Stimulated activated CD4-positive, alpha-beta T cell treated with anti-CD3 and anti-CD28 coated beads, TNF-alpha, amount 100 ng/mL, for 48 hours (primary cell): Measurements from ENCODE around the gene SUFU.
"Not testable (repeated sequence)": the region's sequence is repeated elsewhere in the genome, so short reads cannot be mapped to it uniquely, and the experiment has no call there.

ENCODE experiments used
- DNase-seq, 3 donors: peaks; one replicate each; pipeline ENCODE4 v3.0.0-alpha.2; 2020; ENCODE audit warnings: low read depth in 3 of 3

Gene SUFU

DNA sequence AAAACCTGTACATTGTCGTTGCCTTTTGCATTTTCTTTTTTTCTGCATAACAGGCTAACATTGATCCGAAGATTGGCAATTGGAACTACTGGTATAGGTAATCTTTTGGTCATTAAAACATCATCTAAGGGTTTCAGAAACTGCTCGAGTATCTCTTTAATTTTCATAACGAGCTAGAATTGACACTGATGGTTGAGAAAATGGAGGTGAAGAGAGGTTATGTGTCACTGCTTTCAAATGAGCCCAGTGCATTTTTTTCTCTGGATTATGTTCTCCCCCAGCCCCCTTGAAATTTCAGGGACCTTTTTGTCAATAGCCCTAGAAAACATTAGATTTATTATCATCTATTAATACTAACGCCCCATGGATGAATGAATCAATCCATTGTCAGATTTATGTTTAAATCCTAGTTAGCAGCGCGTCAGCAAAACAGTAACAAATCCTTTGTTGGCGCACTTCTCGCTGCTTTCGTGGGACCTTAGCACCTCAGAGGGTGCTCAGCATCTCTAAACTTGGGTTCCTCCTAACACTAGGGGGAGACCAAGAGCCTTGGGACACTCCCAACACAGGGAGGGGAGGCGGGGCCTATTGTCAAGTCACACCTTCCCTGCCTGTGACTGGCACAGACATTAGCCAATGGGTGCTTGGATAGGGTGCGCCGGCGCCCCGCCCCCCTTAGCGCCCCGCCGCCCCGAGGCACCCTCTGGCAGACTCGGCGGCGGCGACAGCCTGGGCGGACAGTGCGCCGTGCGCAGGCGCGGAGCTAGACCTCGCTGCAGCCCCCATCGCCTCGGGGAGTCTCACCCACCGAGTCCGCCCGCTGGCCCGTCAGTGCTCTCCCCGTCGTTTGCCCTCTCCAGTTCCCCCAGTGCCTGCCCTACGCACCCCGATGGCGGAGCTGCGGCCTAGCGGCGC, at the start of gene SUFU:
SUFU (plus strand) TSS at position 709 of the 915 bp plus-strand sequence; CDS start at position 890, 181 bp downstream.
- DNase-seq = peak; percentile 98 to 99 (median 98)

DNA sequence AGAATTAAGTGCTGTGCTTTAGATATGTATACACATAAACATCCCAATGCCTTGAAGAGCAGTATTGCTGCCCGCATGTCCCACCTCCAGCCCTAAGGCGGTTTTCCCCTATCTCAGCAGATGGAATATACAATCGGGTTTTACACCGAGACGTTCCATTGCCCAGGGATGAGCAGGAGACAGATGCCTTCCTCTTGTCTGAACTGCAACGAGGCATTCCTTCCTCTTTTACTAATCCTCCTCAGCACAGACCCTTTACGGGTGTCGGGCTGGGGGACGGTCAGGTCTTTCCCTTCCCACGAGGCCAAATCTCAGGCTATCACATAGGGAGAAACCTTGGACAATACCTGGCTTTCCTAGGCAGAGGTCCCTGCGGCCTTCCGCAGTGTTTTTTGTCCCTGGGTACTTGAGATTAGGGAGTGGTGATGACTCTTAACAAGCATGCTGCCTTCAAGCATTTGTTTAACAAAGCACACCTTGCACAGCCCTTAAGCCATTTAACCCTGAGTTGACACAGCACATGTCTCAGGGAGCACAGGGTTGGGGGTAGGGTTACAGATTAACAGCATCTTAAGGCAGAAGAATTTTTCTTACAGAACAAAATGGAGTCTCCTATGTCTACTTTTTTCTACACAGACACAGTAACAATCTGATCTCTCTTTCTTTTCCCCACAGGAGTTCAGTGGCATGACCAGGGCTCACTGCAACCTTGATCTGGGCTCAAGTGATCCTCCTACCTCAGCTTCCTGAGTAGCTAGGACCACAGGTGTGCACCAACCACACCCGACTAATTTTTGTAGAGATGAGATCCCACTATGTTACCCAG, 48.9 kb upstream of the SUFU start:
- DNase-seq = not testable (repeated sequence)

DNA sequence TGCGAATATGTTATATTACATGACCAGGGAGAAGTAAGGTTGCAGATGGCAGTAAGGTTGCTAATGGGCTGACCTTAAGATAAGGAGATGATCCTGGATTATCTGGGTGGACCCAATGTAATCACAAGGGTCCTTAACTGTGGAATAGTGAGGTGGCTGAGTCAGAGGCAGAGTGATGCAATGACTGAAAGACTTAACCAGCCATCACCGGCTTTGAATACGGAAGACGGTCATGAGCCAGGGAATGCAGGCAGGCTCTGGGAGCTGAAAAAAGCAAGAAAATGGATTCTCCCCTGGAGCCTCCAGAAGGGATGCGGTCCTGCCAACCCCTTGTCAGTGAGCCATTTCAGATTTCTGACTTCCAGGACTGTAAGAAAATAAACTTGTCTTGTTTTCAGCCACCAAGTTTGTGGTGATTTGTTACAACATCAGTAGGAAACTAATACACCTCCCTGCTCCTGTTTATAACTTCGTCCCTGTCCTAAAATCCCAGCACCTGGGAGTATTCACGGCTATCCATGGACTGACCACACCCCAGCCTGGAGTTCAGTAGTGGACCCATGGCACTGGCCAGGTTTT, 47.8 kb upstream of the SUFU start:
- no peak for DNase-seq

DNA sequence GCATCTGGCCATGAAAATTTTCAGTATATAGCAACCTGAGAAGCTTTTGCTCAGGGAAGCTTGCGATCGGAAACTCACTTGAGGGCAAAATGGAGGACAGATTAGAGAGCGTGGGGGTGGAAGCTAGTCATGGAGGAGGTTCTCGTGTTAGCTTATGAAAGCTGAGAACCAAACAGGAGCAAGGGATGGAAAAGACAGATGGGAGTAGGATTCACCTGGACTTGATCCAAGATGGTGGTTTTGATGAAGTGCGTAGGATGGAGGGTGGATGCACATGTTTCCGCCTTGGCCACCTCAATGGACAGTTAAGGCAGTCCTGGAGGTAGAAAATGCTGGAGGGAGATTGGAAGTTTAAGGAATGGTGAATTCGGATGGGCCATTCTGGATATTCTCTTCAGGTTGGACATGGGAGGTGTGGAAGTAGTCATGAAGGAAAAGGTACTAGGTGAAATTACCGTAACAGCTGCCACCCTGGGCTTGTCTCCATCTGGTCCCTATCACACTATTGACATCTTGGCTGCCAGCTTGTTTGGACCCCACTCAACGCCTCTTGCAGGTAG, 46.1 kb upstream of the SUFU start:
- no peak for DNase-seq

DNA sequence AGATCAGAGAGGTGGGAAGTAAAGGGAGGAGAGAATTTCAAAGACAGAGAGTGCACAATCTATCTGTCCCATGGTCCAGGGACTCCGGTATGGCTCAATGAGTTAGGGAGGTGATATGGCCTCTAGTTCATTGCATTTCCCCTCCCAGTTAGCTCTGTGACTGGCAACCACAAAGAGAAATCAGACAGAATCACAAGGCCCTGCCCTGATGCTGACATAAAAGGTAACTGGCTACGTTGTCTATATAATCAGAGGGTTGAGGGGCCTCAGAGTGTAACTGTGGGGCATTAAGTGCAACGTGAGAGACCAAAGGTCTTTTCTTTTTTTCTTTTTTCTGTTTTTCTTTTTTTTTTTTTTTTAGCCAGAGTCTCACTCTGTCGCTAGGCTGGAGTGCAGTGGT, 45.1 kb upstream of the SUFU start:
- no peak for DNase-seq

DNA sequence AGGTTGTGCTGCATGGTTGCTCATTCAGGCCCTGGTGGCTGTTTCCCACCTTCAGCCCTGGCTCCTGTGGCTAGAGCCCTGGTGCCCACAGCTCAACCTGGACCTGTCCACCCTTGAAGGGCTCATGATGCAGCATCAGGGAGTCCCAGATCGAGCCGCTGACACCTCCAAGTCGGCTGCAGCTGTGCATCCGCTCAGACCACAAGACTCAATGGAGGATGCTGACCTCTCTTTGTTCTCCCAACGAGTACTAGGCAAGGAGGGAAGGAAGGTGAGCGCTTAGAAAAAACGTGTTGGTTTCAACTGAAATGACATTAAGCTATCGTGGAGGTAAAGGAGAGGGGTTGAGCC, 43.0 kb upstream of the SUFU start:
- DNase-seq = no peak

DNA sequence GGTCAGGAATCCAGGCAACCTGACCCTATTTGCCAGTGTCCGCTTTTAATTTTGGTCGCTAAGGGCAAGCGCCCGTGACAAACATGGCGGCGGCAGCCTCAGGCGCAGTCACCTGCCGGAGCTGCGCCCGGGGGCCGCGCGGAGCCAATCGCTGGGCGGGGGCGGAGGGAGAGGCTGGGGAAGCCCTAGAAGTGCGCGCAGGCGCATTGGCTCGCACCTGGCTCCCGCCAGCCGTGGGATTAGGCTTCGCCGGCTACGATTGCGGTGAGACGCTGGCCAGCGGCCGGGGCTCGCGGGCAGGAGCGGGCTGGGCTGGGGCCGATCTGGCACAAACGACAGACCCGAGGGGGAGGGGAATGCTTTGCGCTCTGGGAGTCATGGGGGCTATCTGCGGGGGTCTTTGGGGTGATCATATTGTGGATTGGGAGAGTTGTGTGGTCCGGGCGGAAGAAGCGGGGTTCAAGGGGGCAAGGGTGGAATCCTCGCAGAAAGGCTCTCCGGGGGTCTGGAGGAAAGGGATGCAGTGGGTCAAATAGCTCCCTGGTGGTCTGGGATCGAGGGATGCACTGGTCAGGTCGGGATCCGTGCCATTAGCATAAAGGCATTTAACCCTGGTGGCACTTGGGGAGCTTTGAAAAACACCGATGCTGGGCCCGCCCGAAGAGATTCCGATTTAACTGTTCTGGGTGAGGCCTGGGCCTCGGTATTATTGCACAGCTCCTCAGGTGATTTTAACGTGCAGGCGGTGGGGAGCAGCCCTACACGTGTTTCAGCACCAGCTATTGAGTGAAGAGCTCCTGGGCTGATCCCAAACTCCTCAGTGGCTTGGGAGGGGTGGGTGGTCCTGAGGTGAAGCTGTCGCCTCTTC, 42.4 kb upstream of the SUFU start:
- peak; percentile 86 to 96 (median 89) for DNase-seq

DNA sequence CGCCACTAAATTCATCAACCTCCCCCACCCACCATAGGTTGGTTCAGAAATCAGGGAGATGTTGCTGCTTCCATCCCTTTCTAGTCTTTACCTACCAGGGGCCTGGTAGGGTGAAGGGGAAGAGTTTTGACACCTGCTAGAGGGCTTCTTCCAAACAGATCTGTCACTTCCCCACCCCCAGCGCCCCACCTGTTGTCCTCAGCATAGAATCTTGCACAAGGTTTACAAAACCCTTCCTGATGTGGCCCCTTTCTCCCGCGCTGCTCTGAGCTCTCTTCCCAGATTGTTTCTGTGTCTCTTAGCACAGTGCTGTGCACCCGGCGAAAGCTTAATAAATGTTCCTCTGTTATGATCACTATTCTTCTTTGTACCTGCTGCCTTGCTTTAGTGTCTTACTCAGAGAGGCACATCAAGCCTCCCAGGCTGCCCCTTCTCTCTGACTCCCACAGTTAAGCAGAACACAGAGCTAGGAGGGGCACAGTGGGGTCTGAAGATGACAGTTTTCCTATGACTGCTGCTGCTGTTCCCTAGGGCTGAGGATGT, 41.2 kb upstream of the SUFU start:
- no peak for DNase-seq

DNA sequence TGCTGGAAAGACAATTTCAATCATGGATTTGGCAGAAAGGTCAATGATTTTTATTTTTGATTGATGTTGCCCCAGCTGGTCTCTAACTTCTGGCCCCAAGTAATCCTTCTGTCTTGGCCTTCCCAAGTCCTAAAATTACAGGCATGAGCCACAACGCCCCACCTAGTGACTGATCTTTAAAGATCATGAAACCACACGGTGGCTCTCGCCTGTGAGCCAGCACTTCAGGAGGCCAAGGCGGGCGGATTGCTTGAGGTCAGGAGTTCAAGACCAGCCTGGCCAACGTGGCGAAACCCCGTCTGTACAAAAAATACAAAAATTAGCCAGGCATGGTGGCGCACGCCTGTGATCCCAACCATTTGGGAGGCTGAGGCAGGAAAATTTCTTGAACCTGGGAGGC, 39.8 kb upstream of the SUFU start:
- DNase-seq = no peak

DNA sequence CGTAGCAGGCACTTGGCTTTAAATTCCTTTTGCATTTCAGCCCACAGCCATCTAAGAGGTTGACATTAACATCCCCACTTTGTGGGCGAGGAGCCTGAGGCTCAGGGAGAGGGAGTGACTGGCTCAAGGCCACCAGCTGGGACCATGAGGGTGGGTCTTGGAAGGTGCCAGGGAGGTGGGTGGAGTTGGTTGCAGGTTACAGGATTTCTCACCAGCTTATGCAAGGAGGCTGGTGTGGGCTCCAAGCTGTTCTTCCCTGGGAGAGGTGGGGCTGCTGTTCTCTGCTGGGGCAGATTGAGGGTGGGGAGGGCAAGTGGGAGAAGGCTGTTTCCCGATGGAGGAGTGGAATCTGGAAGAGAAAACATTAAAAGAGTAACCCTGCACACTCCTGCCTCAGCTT, 38.3 kb upstream of the SUFU start:
- no peak for DNase-seq

DNA sequence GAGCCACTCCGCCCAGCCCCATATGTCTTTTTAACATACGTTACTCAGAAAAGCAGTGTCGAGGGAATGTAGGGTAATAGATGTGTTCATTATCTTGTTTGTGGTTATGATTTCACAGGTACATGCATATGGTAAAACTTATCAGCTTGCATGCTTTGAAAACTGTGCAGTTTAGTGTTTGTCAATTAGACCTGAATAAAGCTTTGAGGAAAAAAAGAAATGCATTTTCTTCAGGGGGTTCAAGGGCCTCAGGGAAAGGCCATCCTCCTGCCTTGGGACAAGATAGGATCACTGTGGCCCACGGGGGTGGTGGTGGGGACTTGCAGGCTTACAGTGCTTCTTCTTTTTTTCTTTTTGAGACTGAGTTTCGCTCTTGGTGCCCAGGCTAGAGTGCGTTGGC, 36.5 kb upstream of the SUFU start:
- DNase-seq = no peak

DNA sequence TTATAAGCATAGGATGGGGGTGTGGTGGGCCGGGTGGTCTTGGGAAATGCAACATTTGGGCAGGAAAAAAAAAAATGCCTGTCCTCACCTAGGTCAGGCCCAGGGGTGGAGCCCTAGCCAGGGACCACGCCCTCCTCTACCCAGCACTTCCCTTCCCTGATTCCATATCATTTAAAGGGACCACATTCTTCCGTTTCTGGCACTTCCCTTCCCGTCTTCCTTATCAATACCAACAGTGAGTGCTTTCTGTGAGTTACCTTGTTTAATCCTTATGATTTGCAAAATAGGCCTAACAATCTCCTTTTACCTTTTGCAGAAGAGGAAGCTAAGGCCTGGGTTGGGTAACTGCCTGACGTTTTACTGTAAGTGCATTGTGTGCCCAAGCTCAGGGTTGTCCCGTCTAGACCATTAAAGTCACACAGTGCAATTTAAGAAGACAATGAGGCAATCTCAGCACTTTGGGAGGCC, 35.8 kb upstream of the SUFU start:
- no peak for DNase-seq

DNA sequence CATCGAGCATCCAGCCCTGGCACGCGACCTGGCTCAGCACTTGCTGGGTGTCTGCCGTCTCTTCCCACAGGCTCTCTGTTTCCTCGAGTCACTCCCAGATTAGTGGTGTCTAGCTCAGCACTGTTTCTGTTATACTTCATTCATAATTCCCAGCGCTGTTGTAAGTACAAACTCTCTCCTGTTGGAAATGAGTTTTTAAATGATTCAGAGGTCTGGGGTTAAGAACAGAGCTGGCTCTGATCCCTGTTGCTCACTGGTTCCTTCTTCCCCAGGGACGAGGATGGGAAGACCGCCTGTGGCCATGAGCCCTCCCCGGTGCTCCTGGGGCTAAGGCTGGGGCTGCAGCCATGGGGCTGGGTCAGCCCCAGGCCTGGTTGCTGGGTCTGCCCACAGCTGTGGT, 35.1 kb upstream of the SUFU start:
- no peak for DNase-seq

DNA sequence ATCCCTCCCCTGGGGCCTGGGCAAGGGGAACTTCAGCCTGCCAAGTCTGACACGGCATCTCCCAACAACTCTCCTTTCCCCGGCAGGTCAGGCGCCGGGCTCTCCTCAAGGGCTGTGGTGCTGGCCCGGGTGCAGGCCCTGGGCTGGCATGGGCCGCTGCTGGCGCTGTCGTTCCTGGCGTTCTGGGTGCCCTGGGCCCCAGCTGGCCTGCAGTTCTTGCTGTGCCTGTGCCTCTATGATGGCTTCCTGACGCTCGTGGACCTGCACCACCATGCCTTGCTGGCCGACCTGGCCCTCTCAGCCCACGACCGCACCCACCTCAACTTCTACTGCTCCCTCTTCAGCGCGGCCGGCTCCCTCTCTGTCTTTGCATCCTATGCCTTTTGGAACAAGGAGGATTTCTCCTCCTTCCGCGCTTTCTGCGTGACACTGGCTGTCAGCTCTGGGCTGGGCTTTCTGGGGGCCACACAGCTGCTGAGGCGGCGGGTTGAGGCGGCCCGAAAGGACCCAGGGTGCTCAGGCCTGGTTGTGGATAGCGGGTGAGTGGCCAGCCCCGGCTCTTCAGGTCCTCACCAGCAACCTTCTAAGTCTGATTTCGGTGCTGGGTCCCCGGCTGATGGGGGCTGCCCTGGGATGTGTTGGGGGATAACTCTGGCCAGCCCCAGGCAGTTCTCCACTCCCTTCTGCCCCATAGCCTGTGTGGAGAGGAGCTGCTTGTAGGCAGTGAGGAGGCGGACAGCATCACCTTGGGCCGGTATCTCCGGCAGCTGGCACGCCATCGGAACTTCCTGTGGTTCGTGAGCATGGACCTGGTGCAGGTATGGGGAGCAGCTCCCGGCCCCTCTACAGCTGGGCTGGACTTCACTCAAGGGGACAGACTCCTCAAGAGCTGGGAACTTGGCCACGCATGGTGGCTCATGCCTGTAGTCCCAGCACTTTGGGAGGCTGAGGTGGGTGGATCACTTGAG, 32.9 kb upstream of the SUFU start:
- no peak for DNase-seq

DNA sequence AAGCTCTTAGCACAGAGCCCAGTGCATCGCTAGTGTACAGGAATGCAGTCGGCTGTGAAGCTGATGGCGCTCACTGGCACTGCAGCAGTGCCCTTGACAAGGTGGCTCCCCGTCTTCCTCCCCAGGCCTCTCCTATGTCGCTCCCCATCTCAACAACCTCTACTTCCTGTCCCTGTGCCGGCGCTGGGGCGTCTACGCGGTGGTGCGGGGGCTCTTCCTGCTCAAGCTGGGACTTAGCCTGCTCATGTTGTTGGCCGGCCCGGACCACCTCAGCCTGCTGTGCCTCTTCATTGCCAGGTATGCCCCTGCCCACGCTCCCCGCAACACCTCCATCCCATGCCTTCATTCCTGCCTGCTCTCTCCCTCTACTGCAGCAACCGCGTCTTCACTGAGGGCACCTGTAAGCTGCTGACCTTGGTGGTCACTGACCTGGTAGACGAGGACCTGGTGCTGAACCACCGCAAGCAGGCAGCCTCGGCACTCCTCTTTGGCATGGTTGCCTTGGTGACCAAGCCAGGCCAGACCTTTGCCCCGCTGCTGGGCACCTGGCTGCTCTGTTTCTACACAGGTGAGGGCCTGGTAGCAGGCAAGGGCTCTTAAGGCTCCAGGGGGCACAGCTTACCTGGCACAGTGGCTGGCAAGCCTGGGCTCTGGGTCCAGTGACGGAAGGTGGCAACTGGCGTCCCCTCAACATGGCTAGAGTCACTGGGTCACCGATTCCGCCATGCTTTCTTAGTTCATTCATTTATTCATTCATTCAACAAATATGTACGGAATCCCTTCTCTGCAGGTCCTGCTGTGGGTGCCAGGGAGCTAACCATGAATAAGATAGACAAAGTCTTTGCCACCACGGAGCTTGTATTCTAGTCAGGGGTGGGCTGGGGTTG, 30.1 kb upstream of the SUFU start:
- no peak for DNase-seq

DNA sequence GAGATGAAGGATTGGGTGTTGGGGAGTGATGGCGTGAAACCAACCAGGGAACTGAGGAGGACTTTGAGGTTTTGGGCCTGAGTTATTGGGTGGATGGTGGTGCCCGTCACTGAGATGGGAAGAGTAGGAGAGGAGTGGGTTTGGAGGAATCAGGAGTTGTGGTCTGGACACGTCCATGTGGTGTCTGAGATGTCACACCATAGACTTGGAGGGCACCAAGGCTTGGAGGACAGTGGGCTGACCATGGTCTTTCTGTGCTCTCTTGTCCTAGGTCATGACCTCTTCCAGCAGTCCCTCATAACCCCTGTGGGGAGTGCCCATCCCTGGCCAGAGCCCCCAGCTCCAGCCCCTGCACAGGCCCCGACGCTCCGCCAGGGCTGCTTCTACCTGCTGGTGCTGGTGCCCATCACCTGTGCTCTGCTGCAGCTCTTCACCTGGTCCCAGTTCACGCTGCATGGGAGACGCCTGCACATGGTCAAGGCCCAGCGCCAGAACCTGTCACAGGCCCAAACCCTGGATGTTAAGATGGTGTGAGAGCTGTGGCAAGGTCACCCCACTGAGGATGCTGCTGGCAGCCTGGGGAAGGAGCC, 28.2 kb upstream of the SUFU start:
- no peak for DNase-seq

DNA sequence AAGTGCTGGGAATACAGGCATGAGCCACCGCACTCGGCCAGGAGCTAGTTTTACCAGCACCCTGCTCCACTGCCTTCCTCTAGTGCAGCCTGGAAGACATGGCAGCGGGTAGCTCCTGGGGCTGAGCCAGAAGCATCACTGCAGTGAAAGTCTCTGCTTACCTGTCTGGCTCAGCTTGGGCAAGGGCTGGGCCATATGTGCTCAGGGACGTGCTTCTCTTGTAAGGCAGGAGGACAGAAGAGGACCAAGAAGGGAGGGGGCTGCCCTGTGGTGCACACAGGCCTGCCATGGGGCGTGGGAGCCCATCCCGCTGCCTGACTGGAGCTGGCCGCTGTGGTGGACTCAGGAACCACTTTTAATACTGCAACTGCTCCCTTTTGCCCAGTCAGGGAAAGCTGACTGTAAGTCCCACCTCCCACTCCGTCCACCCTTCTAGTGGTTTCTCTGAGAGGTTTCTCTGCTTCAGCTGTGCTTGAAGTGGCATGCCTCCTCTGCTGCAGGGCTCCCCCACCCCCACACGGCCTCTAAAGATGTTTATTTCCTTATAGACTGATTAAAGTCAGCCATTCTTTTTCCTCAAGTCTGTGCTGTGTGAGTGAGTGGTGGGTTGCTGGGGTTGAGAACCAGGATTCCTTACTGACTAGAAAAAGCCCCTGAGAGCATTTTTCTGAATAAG, 27.2 kb upstream of the SUFU start:
- DNase-seq = no peak

DNA sequence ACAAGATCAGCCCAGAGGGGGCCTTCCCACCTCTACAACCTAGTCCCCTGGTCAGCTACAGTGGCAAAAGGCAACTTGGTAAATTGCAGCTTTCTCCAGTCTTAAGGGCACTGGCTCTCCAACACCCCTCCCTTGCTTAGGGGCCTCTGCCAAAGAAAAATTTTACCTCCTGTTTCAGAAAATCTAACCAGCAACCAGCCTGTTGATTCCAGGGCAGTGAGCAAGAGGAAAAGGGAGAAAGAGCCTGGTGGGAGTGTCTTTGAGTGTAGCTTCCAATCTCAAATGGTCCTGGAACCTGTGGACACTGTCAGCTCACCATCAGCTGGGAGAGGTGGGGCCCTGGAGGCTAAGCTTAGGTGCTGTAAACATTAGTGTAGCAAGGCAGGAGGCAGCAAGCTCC, 24.1 kb upstream of the SUFU start:
- DNase-seq = no peak
